Measurements from ENCODE around the gene DOK3. TPM values are rescaled to one million over a fixed set of nuclear protein-coding genes. Genes with fewer than 3 reads are reported as not detected.

DOK3 gene
- total and polyA plus RNA-seq, 10 of the 15 experiments (the other 5 are each of a cell fraction or from before 2014, with no cell fraction given), result 6.6 to 107 (median 52.1) TPM

- peak; percentile 70 for ATAC-seq
- 1% methylated on average over 79 of the region's 80 CpGs for WGBS (ENCODE audit: insufficient coverage, insufficient replicate concordance, low lambda C conversion rate, missing lambda C conversion rate)
- H3K9ac ChIP-seq (ENCODE audit: control insufficient read depth, insufficient read depth, low read length), result peak overlapping the region; percentile 61; the same call in 1 of the 2 replicates
- peak; percentile 87 for TF ChIP-seq ZNF217 (IDR thresholded peaks at IDR 0.05)
- no peak for TF ChIP-seq FOXM1 (IDR thresholded peaks at IDR 0.05; ENCODE audit: low read depth, low read length)
- TF ChIP-seq ZBTB40 (IDR thresholded peaks at IDR 0.05; ENCODE audit: borderline replicate concordance), result no peak
- no peak; the same call in 1 of the 2 replicates for TF ChIP-seq EED (IDR thresholded peaks at IDR 0.05; ENCODE audit: low read depth)
- TF ChIP-seq CEBPZ (IDR thresholded peaks at IDR 0.05; ENCODE audit: low read depth, low read length), result no peak
- TF ChIP-seq FOS (IDR thresholded peaks at IDR 0.05; ENCODE audit: borderline replicate concordance, extremely low read depth, insufficient read length), result no peak
- TF ChIP-seq NFXL1 (IDR thresholded peaks at IDR 0.05; ENCODE audit: borderline replicate concordance), result peak; percentile 68; the same call in 1 of the 2 replicates
- TF ChIP-seq SMC3 (IDR thresholded peaks at IDR 0.05; ENCODE audit: borderline replicate concordance, low read length), result peak; percentile 34; the same call in 1 of the 2 replicates
- peak; percentile 53 for TF ChIP-seq SP1 (IDR thresholded peaks at IDR 0.05; ENCODE audit: low read depth, low read length)
- TF ChIP-seq EZH2 (IDR thresholded peaks at IDR 0.05; ENCODE audit: borderline replicate concordance, control insufficient read depth, low read depth, low read length), result no peak
- peak; percentile 46 for TF ChIP-seq BCL3 (IDR thresholded peaks at IDR 0.05; ENCODE audit: borderline replicate concordance, insufficient read depth, low read depth, low read length, poor library complexity, severe bottlenecking)
- TF ChIP-seq BRCA1 (IDR thresholded peaks at IDR 0.05; ENCODE audit: low read depth, low read length), result no peak
- TF ChIP-seq ZBED1 (IDR thresholded peaks at IDR 0.05; ENCODE audit: borderline replicate concordance), result no peak
- no peak for TF ChIP-seq ZZZ3 (IDR thresholded peaks at IDR 0.05; ENCODE audit: control insufficient read depth, insufficient read length, low read depth)
These were observed 54.5 kb downstream of the DOK3 start for GRCh38 chr5:177455036-177455660.

More at GRCh38 chr5:177455036-177455660, 54.5 kb downstream of the DOK3 start:
- no peaks in the 10 kb centered on the region for H3K36me3 ChIP-seq (ENCODE audit: control insufficient read depth in 2 of 2, insufficient read depth in 2 of 2, low read length in 1 of 2)
- H3K4me3 ChIP-seq, result peak overlapping the region; percentile 82
- intact Hi-C loops (cut with micrococcal nuclease; ENCODE audit: unreplicated experiment) (loop anchor here (2.0 kb wide), 2 partner anchors 28 to 42 kb away; partner anchors contain the start of gene GRK6), in situ Hi-C loops (cut with MboI) (no loop called here)
- no peaks in the 10 kb centered on the region for H3K9me3 ChIP-seq (replicated peaks; ENCODE audit: control insufficient read depth, insufficient read depth, low read length)
- ChIA-PET SMC1A (ENCODE audit: uncharacterized antibody, unreplicated experiment) (interaction anchor here (0.8 to 5.1 kb wide), 9 partner anchors 11 to 136 kb away, joined by 4 to 92 read pairs (median 11); partner anchors contain the start of genes F12, GRK6, PDLIM7 and PFN3), RAD21 (ENCODE audit: unreplicated experiment) (interaction anchor here (0.6 to 13.5 kb wide), 19 partner anchors 10 to 699 kb away, joined by 3 to 291 read pairs (median 6); partner anchors contain the start of genes DOK3, F12, GRK6 and PDLIM7), CTCF (interaction anchor here (0.5 to 16.4 kb wide), 36 partner anchors 11 to 795 kb away, joined by 3 to 391 read pairs (median 6); partner anchors contain the start of genes DBN1, DOK3, GRK6 and LMAN2), POLR2A (interaction anchor here (0.8 to 13.6 kb wide), 17 partner anchors 10 to 153 kb away, joined by 3 to 358 read pairs (median 6); partner anchors contain the start of genes GRK6, MXD3 and PDLIM7)
- H3K4me2 ChIP-seq (ENCODE audit: control insufficient read depth, insufficient read depth), result peak overlapping the region; percentile 98
- H2AFZ ChIP-seq (ENCODE audit: control insufficient read depth, low read depth, low read length), result peak overlapping the region; percentile 77
- no peaks in the 10 kb centered on the region; the same call in 1 of the 2 replicates for H3K79me2 ChIP-seq (ENCODE audit: control insufficient read depth, insufficient read depth, low read length)
- peak overlapping the region; percentile 67 for H3K27ac ChIP-seq (ENCODE audit: control insufficient read depth, insufficient read depth)
- no TSS peak for BruUV-seq (replicated peaks)
- DNase-seq (ENCODE audit: low read depth, low spot score) (no peak), FAIRE-seq (peak; percentile 85)
- H3K27me3 ChIP-seq (replicated peaks in 1 of 2; ENCODE audit: control insufficient read depth in 2 of 2, insufficient read depth in 2 of 2, low read length in 1 of 2), result no peaks in the 10 kb centered on the region
- no peaks in the 10 kb centered on the region for H4K20me1 ChIP-seq (ENCODE audit: control insufficient read depth, insufficient read depth)
- H3K4me1 ChIP-seq (ENCODE audit: control insufficient read depth, insufficient read depth, low read length), result peaks cover 11% of the 10 kb centered on the region

Data from GM12878 (cell line).